Hematopoietic multipotent progenitor cell (in vitro differentiated cells): ENCODE results near the gene EHD4. TPM values are rescaled to one million over a fixed set of nuclear protein-coding genes. Genes with fewer than 3 reads are reported as not detected.

Experiments used
- DNase-seq, 3 donors: peaks; one replicate each; pipeline ENCODE4 v3.0.0-alpha.2; 2011 to 2015; ENCODE audit warnings: low read depth in 2 of 3, low spot score in 2 of 3
- total RNA-seq: library from RNA; depleted of rRNA; stranded (reverse); fragments of >200 nt; gene quantifications from one replicate; pipeline ENCODE4 v1.2.3, GENCODE V29; 2012

Gene EHD4
- total RNA-seq, 1 donor: 6.7 TPM

DNA sequence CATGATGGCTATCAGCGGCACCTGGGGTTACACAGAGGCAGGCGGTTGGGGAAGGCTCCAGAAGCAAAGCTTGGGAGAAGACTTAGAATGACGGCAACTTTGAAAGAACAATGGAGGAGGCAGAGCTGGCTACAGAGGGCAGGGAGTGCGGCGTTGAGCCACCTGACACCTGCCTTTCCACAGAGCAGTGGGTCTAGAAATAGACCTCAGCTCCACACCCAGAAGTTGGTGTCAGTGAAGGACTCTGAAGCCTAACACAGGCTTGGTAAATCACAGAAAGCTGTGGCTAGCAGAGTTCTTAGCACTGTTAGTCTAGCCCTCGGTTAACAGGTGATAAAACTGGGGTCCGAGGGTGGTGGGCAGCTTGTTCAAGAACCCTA lies 23.1 kb upstream of the EHD4 start:
- DNase-seq: no peak

DNA sequence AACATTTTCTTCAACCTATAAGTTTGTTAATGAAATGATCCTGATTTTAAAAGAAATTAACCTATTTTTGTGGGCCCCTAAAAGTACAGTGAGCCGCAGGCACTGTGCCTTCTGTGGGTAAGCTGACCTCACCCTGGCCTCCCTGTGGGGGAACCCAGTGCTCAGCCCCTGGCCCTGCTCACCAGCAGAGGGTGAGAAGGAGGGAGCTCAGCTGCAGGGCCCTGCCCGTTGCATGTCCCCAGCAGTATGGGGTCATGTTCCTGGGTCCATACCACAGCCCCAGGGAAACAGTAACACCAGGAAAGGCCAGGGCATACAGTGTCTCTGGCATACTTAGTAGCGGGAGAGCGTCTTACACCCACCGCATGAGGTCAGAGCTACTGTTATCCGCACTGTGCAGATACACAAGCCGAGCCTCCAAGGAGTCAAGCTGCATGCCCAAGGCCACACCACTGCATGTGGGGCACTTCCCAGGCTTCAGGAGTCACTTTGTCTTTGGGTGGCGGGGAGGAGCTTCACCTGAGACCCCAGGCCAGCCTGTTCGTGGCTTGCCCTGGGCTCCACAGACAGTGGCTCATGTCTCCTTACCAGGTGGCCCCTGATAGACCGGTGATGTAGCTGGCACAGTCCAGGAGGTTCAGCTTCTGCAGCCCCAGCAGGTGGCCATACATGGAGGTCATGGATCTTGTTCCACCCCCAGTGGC lies 22.6 kb upstream of the EHD4 start:
- DNase-seq: no peak

DNA sequence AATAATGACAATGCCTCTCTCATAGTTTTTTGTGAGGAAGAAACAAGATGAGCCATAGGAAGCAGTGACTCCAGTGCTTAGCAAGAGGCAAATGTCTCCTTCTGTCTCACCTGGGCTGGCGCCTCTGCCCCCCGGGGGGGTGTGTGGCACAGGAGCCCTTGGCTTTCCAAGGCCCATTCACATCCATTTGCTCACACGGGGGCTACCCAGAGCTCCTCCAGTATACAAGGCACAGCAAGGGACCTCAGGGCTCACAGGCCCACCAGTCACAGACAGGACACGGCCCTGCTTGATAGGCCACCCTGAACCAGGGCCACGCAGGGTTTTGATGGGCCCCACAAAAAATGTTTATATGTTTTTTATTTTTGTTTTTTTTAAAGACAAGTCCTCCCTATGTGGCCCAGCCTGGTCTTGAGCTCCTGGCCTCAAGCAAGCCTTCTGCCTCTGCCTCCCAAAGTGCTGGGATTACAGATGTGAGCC lies 21.9 kb upstream of the EHD4 start:
- DNase-seq: no peak

GRCh38 chr15:41993472-41994170 lies 21.3 kb upstream of the EHD4 start:
- no peak for DNase-seq

DNA sequence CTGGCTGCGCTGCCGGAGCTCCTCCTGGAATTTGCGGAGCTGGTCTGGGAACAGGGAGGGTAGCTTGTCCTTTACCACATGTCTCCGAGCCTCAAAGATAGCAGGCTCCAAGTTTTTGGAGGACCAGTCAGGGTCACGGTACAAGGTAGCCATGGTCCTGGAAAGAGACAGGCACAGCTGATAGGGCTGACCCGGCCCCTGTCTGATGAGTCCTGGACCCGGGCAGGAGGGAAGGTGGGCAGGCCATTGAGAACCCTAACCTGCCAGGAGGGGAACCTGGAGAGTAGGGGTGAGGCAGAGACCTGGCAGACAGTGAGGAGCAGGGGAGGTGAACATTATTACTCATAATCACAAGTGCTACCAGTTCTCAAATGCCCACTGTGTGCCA lies 20.4 kb upstream of the EHD4 start:
- DNase-seq: no peak

DNA sequence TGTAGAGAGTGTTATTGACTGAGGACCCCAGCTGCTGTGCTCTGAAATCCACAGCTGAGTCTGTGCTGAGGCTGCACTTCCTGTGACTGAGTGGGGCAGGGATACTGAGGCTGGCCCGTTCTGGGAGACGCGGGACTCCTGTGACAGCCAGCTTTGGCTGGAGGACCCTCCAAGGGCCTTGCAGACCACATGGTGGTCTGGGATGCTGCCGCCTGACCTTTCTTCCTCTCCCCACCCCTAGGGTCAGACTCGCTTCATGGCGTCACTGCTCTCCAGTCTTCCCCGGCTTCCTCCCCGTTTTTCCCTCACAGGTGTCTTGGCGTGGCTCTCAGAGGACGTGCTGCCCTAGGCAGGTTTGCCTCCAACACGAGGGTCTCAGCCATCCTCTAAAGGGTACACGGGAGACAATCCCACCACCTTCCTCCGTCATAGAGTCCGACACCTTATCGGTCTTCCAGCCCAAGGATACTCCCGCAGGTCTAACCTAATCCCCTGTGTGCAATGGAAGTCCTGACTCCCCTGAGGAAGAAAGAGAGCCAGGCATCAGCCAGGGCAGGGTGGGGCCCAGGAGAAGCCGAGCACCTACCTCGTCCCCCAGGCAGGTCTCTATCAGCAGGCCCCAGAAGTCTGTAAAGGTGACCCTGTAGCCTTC lies 19.9 kb upstream of the EHD4 start:
- no peak for DNase-seq

DNA sequence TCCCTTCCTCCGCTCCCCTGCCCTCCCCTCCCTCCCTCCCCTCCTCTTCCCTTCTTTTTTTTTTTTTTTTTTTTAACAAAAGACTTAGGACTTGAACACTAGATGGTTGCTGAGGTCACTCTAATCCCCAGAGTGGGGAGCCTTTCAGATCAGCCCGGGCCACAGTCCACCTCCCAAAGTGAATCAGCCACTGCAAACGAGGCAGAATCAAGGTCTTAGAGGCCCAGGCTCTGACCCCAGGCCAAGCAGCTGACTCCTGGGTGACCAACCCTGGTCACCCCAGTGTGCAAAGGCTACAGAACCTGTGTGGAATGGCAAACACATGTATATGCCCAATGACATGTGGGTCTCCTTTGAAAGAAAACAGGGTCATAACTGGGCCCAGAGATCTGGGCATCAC lies 18.3 kb upstream of the EHD4 start:
- DNase-seq: no peak

- no peak for DNase-seq
Measured at GRCh38 chr15:41990243-41990605, 17.9 kb upstream of the EHD4 start.

DNA sequence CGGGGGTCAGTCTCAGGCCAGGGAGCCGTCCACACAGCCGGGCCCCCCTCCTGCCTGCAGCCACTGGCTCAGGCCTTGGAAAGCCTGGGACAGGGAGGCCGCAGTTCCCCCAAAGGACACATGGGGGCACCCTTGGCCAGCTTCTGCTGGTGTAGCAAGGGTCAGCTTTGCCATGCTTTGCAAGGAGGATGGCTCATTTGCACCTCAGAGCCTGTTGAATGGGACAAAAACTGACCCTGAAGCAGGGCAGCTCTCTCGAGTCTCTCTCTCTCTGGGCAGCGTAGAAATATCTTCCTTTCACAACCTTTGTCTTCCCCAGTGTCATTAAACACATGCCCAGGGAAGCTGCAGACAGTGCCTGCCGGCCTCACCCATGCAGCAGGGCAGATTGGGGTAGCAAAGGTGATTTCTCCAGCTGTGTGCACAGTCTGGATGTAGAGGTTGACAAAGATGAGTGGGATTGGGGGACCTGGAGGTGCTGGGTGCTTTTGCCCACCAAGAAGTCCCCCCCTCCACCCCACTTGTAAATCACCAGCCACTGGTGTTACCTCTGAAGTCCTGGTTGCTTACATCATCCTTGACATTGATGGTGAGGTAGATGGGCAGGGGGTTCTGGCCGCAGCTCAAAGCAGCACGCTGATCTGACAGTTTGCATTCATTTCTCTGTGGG lies 17.4 kb upstream of the EHD4 start:
- DNase-seq: peak; percentile 50 to 75 (median 57)

DNA sequence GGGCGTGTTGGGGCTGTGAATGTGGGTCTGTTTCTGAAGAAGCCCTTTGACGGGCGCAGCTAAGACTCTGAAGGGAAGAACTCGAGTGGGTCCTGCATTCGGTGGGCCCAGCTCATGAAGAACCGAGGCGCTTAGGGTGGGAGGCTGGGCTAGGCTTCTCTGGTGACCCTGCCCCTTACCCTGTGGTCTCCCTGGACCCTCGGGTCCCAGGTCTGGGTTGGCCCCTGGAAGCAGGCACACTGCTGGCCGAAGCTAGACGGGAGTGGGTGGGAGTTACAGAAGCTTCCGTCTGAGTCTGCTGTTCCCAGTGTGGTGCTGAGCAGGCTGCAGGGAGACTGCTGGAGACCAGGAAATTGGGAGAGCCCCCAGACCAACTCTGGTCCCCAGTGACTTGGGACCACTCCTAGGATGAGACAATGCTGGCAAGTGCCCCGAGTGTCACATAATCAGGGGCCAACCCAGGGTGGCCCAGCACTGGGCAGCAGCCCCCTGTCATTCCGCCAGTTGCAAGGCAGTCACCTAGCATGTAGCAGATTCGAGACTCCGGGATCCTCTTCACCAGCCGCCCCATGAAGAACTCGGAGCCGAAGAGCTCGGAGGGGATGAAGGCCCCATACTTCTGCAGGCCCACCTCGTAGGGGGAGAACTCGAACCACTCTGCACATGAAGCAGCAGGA lies 16.7 kb upstream of the EHD4 start:
- no peak for DNase-seq

DNA sequence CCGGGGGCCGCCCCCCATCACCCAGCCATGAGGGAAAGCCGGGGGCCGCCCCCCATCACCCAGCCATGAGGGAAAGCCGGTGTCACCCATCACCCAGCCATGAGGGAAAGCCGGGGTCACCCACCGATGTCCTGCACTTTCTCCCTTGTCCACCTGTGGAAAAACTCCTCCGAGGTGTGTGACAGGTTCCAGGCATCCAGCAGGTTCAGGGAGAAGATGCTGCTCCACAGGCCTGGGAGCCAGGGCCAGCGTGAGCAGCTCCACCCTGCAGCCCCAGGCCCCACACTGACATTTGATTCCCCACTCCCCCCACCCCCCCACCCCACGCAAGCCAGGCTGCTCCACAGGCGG lies 15.5 kb upstream of the EHD4 start:
- no peak for DNase-seq

DNA sequence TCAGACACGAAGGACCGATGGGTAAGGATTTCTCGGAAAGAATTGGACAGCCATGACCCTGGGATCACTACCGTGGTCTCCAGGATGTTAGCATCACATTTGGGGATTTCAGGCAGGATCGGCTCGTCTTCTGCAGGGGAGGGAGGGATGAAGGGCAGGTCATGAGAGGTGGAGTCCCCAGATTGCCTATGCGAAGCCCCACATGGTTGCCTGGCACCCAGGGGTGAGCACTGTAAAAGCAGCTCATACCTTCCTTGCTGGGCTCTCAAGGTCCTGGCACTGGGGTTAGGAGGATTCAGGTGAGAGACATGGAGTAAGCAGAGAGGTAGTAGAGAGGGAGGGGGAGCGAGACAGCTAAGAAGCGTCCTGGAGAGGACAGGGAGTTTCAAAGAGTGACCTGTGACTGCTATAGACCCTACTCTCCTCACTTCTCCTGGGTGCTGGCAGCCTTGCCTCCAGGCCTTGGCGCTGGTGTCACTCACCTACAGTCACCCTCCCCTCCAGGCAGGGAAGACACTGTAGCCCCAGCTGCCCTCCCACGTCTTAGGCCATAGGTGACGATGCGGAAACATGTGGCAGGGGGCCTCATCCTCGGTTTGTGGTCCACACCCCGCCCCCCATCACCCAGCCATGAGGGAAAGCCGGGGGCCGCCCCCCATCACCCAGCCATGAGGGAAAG lies 15.0 kb upstream of the EHD4 start:
- no peak for DNase-seq

GRCh38 chr15:41985236-41986160 lies 13.1 kb upstream of the EHD4 start:
- no peak for DNase-seq

DNA sequence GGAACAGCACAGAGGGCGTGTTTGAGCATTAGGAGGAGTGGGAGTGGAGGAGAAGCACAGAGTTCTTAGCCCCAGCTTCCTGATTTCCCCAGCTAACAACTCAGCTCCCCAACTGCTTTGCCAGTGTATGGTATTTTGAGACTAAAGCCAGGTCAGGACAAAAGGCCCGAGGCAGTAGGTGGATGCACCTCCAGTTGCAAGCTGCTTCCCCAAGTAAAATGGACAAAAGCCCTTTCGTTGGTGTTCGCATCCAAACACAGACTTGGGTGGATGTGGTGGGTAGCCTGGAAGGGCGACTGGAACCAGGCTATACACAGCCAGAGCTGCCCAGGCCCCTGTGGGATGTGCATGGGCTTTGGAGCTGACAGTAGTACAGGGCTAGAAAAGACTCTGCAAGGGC lies 12.3 kb upstream of the EHD4 start:
- no peak for DNase-seq

GRCh38 chr15:41983621-41984571 lies 11.5 kb upstream of the EHD4 start:
- no peak for DNase-seq

DNA sequence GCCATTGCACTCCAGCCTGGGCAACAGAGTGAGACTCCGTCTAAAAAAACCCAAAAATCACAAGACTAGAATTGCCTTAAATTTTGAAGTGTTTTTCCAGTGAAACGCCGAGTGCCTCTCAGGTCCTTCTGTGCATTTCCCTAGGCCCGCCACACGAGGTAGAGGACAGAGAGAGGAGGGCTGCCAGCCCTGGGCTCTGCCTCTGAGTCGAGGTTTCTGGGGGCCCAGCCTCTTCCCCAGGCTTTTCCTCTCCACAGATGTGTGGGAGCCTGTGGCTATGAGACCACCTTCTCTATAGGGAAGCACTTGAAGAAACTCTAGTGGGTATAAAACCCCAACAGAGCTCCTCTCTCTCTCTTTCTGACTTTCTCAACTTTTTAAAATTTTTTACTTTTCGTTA lies 10.9 kb upstream of the EHD4 start:
- no peak for DNase-seq

- DNase-seq: no peak
Measured at GRCh38 chr15:41982133-41982930, 10.0 kb upstream of the EHD4 start.
